Stimulated activated naive CD8-positive, alpha-beta T cell treated with anti-CD3 and anti-CD28 coated beads, Interleukin-15, Interleukin-2, amounts not matched to agents 100 ng/mL and 50 ng/mL, for 24 hours (primary cell): ENCODE data around the gene ASTN2.

Source experiments
- H3K27ac Mint-ChIP-seq: one replicate; pipeline ENCODE4 v1.8.0; 2021; ENCODE audit warnings: mild to moderate bottlenecking, mixed read lengths
- H3K27me3 Mint-ChIP-seq: one replicate; pipeline ENCODE4 v1.8.0; 2021; ENCODE audit warnings: mixed read lengths
- H3K36me3 Mint-ChIP-seq: one replicate; pipeline ENCODE4 v1.8.0; 2021; ENCODE audit warnings: low read depth, mixed read lengths
- H3K4me1 Mint-ChIP-seq: one replicate; pipeline ENCODE4 v1.8.0; 2021; ENCODE audit warnings: low read depth, mixed read lengths
- H3K4me3 Mint-ChIP-seq: one replicate; pipeline ENCODE4 v1.8.0; 2021; ENCODE audit warnings: mild to moderate bottlenecking, mixed read lengths
- H3K9me3 Mint-ChIP-seq: one replicate; pipeline ENCODE4 v1.8.0; 2021; ENCODE audit warnings: mixed read lengths

ASTN2 gene

GRCh38 chr9:116434314-116434713, 980.5 kb downstream of the ASTN2 start:
- Mint-ChIP-seq H3K36me3 (peaks cover 23% of the 10 kb centered on the region), H3K27ac (no peak overlapping the region), H3K4me1 (no peaks in the 10 kb centered on the region), H3K27me3 (no peaks in the 10 kb centered on the region), H3K9me3 (no peaks in the 10 kb centered on the region), H3K4me3 (no peak overlapping the region)

- H3K4me3 Mint-ChIP-seq, result no peak overlapping the region
Measured at GRCh38 chr9:116432051-116432450, 982.8 kb downstream of the ASTN2 start.

GRCh38 chr9:116430849-116431248, 984.0 kb downstream of the ASTN2 start:
- H3K4me1 Mint-ChIP-seq, result no peaks in the 10 kb centered on the region
- peaks cover 11% of the 10 kb centered on the region for H3K36me3 Mint-ChIP-seq
- H3K27ac Mint-ChIP-seq, result no peak overlapping the region
- H3K9me3 Mint-ChIP-seq, result no peaks in the 10 kb centered on the region
- no peaks in the 10 kb centered on the region for H3K27me3 Mint-ChIP-seq
- no peak overlapping the region for H3K4me3 Mint-ChIP-seq

More at GRCh38 chr9:116432051-116432450, 982.8 kb downstream of the ASTN2 start:
- peaks cover 11% of the 10 kb centered on the region for H3K36me3 Mint-ChIP-seq
- H3K4me1 Mint-ChIP-seq, result no peaks in the 10 kb centered on the region
- no peaks in the 10 kb centered on the region for H3K27me3 Mint-ChIP-seq
- no peak overlapping the region for H3K27ac Mint-ChIP-seq
- no peaks in the 10 kb centered on the region for H3K9me3 Mint-ChIP-seq

- Mint-ChIP-seq H3K9me3 (peaks cover 5% of the 10 kb centered on the region), H3K4me3 (no peak overlapping the region), H3K27ac (no peak overlapping the region), H3K36me3 (peaks cover 6% of the 10 kb centered on the region), H3K27me3 (no peaks in the 10 kb centered on the region), H3K4me1 (no peaks in the 10 kb centered on the region)
Measured at GRCh38 chr9:116425244-116425643, 989.6 kb downstream of the ASTN2 start.

GRCh38 chr9:116423149-116423548, 991.7 kb downstream of the ASTN2 start:
- Mint-ChIP-seq H3K4me3 (no peak overlapping the region), H3K27me3 (no peaks in the 10 kb centered on the region), H3K27ac (no peak overlapping the region), H3K4me1 (no peaks in the 10 kb centered on the region), H3K36me3 (peaks cover 14% of the 10 kb centered on the region), H3K9me3 (peaks cover 5% of the 10 kb centered on the region)

GRCh38 chr9:116422119-116422979, 992.5 kb downstream of the ASTN2 start:
- H3K36me3 Mint-ChIP-seq, result peaks cover 14% of the 10 kb centered on the region
- no peaks in the 10 kb centered on the region for H3K4me1 Mint-ChIP-seq

GRCh38 chr9:116420993-116421538, 993.8 kb downstream of the ASTN2 start:
- Mint-ChIP-seq H3K9me3 (peaks cover 5% of the 10 kb centered on the region), H3K4me1 (no peaks in the 10 kb centered on the region), H3K36me3 (peaks cover 14% of the 10 kb centered on the region), H3K27me3 (no peaks in the 10 kb centered on the region), H3K4me3 (no peak overlapping the region), H3K27ac (no peak overlapping the region)

More at GRCh38 chr9:116422119-116422979, 992.5 kb downstream of the ASTN2 start:
- Mint-ChIP-seq H3K9me3 (peaks cover 5% of the 10 kb centered on the region), H3K27ac (no peak overlapping the region), H3K27me3 (no peaks in the 10 kb centered on the region), H3K4me3 (no peak overlapping the region)

GRCh38 chr9:116419181-116419580, 995.7 kb downstream of the ASTN2 start:
- Mint-ChIP-seq H3K4me3 (no peak overlapping the region), H3K4me1 (no peaks in the 10 kb centered on the region), H3K27ac (no peak overlapping the region), H3K36me3 (peaks cover 14% of the 10 kb centered on the region), H3K9me3 (peaks cover 5% of the 10 kb centered on the region), H3K27me3 (no peaks in the 10 kb centered on the region)

- Mint-ChIP-seq H3K4me3 (no peak overlapping the region), H3K9me3 (peaks cover 5% of the 10 kb centered on the region), H3K4me1 (no peaks in the 10 kb centered on the region), H3K27me3 (no peaks in the 10 kb centered on the region), H3K36me3 (peaks cover 11% of the 10 kb centered on the region), H3K27ac (no peak overlapping the region)
Measured at GRCh38 chr9:116417464-116417863, 997.4 kb downstream of the ASTN2 start.

GRCh38 chr9:116416421-116416820, 998.4 kb downstream of the ASTN2 start:
- Mint-ChIP-seq H3K36me3 (peaks cover 11% of the 10 kb centered on the region), H3K9me3 (peaks cover 4% of the 10 kb centered on the region), H3K27ac (no peak overlapping the region), H3K27me3 (no peaks in the 10 kb centered on the region), H3K4me3 (no peak overlapping the region), H3K4me1 (no peaks in the 10 kb centered on the region)

GRCh38 chr9:116414374-116414773, 1000.5 kb downstream of the ASTN2 start:
- Mint-ChIP-seq H3K9me3 (no peaks in the 10 kb centered on the region), H3K27me3 (no peaks in the 10 kb centered on the region), H3K27ac (no peak overlapping the region), H3K4me1 (no peaks in the 10 kb centered on the region), H3K4me3 (no peak overlapping the region), H3K36me3 (no peaks in the 10 kb centered on the region)

- Mint-ChIP-seq H3K36me3 (no peaks in the 10 kb centered on the region), H3K4me1 (no peaks in the 10 kb centered on the region), H3K9me3 (no peaks in the 10 kb centered on the region), H3K27ac (no peak overlapping the region), H3K4me3 (no peak overlapping the region), H3K27me3 (no peaks in the 10 kb centered on the region)
Measured at GRCh38 chr9:116411506-116411905, 1003.4 kb downstream of the ASTN2 start.

GRCh38 chr9:116409638-116410037, 1005.2 kb downstream of the ASTN2 start:
- Mint-ChIP-seq H3K27me3 (no peaks in the 10 kb centered on the region), H3K9me3 (no peaks in the 10 kb centered on the region), H3K27ac (no peak overlapping the region), H3K36me3 (no peaks in the 10 kb centered on the region), H3K4me3 (no peak overlapping the region), H3K4me1 (no peaks in the 10 kb centered on the region)

- Mint-ChIP-seq H3K27me3 (no peaks in the 10 kb centered on the region), H3K27ac (no peak overlapping the region), H3K36me3 (no peaks in the 10 kb centered on the region), H3K4me3 (no peak overlapping the region), H3K4me1 (no peaks in the 10 kb centered on the region), H3K9me3 (no peaks in the 10 kb centered on the region)
Measured at GRCh38 chr9:116409129-116409528, 1005.7 kb downstream of the ASTN2 start.

GRCh38 chr9:116406469-116406868, 1008.4 kb downstream of the ASTN2 start:
- Mint-ChIP-seq H3K36me3 (no peaks in the 10 kb centered on the region), H3K4me1 (no peaks in the 10 kb centered on the region), H3K27me3 (no peaks in the 10 kb centered on the region), H3K4me3 (no peak overlapping the region), H3K9me3 (no peaks in the 10 kb centered on the region), H3K27ac (no peak overlapping the region)
